ENCODE data around the gene NOXO1. TPM values are rescaled to one million over a fixed set of nuclear protein-coding genes. Genes with fewer than 3 reads are reported as not detected.

NOXO1 gene
- total and polyA plus RNA-seq, 9 of the 15 experiments (the other 6 are each of a cell fraction or from before 2014, with no cell fraction given) = not detected

DNA sequence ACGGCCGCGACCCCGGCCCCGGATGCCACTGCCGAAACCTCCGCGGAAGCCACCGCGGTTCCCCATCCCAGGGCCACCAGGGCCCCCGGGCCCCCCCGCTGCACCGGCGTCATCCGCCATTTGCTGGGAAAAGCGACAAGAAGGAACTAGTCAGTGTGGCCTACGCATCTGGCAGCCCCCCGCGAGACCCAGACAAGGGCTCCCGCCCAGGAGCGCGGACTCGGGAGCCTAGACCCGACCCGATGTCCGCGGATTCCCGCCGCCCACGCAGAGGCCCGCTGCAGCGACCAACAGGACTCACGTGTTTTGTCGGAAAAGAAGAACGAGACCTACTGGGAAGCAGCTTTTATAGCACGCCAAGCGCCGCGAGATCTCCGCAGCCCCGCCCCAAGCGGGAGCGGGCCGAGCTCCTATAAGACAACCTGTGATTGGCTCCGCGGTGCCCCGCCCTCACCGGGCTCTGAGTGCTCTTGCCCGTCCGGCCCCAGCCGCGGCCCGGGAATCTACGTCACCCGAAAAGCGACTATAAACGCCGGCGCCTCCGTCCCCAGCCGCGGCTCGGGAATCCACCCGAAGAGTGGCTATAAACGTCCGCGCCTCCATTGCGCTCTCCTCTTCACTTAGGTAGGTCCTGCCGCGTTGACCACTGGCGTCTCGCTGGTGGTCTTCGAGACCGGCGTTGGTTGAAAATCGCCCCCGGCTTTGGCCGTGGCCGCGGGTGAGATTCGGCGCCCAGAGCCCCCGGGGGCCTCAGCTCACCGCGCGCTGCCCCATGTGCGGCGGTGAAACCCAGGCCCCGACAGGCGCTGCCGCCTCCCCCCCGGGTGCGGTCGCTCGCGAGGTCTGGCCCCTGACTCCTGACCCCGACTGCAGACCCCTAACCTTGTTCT is 16.5 kb downstream of the NOXO1 start, which contains the start of gene RPS2 (continued):
- TF ChIP-seq, protein P1, sequence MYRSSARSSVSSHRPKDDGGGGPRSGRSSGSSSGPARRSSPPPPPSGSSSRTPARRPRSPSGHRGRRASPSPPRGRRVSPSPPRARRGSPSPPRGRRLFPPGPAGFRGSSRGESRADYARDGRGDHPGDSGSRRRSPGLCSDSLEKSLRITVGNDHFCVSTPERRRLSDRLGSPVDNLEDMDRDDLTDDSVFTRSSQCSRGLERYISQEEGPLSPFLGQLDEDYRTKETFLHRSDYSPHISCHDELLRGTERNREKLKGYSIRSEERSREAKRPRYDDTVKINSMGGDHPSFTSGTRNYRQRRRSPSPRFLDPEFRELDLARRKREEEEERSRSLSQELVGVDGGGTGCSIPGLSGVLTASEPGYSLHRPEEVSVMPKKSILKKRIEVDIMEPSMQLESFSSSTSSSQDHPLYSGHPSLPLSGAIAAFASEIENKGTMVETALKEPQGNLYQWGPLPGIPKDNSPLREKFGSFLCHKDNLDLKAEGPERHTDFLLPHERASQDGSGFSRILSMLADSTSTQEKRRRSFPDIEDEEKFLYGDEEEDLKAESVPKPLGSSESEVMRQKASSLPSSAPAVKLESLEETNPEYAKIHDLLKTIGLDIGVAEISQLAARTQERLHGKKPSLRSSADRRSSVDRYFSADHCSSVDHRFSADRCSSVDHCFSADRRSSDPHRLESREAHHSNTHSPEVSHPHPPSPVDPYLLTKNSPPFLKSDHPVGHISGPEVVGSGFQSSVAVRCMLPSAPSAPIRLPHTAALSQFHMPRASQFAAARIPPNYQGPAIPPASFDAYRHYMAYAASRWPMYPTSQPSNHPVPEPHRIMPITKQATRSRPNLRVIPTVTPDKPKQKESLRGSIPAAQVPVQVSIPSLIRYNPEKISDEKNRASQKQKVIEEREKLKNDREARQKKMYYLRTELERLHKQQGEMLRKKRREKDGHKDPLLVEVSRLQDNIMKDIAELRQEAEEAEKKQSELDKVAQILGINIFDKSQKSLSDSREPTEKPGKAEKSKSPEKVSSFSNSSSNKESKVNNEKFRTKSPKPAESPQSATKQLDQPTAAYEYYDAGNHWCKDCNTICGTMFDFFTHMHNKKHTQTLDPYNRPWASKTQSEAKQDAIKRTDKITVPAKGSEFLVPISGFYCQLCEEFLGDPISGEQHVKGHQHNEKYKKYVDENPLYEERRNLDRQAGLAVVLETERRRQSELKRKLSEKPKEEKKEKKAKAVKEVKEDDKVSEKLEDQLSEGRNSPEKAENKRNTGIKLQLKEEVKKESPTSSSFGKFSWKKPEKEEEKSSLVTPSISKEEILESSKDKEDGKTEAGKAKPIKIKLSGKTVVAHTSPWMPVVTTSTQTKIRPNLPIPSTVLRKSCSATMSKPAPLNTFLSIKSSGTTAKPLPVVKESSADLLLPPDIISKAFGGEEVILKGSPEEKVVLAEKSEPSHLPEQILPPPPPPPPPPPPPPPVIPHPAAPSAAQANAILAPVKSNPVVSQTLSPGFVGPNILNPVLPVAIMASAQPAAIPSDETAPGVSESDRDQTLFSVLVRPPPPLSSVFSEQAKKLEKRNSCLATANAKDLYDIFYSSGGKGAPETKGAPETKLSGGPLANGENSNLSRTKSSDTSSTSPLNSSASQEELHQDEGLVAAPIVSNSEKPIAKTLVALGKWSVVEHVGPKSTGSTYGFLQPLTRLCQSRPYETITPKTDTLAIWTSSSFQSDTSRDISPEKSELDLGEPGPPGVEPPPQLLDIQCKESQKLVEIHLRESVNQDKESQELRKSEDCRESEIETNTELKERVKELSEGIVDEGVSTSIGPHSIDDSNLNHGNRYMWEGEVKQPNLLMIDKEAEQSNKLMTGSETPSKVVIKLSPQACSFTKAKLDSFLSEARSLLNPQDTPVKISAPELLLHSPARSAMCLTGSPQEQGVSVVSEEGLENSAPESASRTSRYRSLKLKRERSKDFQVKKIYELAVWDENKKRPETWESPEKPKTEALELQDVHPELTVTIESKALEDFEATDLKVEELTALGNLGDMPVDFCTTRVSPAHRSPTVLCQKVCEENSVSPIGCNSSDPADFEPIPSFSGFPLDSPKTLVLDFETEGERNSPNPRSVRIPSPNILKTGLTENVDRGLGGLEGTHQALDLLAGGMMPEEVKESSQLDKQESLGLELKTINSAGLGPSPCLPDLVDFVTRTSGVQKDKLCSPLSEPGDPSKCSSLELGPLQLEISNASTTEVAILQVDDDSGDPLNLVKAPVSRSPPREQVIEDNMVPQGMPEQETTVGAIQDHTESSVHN (IDR thresholded peaks at IDR 0.05; ENCODE audit: borderline replicate concordance in 1 of 2, low read depth in 1 of 2) = peak in 1 of 2 experiments; percentile 55; a peak in 1 of 4 replicates
- TF ChIP-seq SLC30A9 (CRISPR knock-in tag; IDR thresholded peaks at IDR 0.05) = no peak
- TF ChIP-seq ZNF384 (IDR thresholded peaks at IDR 0.05; ENCODE audit: low read depth, low read length) = no peak
- peak; percentile 93 for TF ChIP-seq RBM25 (IDR thresholded peaks at IDR 0.05; ENCODE audit: low read depth, low read length, severe bottlenecking)
- TF ChIP-seq CHD1 (IDR thresholded peaks at IDR 0.05; ENCODE audit: low read length) = no peak
- TF ChIP-seq, protein P2, sequence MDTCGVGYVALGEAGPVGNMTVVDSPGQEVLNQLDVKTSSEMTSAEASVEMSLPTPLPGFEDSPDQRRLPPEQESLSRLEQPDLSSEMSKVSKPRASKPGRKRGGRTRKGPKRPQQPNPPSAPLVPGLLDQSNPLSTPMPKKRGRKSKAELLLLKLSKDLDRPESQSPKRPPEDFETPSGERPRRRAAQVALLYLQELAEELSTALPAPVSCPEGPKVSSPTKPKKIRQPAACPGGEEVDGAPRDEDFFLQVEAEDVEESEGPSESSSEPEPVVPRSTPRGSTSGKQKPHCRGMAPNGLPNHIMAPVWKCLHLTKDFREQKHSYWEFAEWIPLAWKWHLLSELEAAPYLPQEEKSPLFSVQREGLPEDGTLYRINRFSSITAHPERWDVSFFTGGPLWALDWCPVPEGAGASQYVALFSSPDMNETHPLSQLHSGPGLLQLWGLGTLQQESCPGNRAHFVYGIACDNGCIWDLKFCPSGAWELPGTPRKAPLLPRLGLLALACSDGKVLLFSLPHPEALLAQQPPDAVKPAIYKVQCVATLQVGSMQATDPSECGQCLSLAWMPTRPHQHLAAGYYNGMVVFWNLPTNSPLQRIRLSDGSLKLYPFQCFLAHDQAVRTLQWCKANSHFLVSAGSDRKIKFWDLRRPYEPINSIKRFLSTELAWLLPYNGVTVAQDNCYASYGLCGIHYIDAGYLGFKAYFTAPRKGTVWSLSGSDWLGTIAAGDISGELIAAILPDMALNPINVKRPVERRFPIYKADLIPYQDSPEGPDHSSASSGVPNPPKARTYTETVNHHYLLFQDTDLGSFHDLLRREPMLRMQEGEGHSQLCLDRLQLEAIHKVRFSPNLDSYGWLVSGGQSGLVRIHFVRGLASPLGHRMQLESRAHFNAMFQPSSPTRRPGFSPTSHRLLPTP (IDR thresholded peaks at IDR 0.05; ENCODE audit: borderline replicate concordance, extremely low read depth, insufficient read length) = no peak
- TF ChIP-seq, protein P3, sequence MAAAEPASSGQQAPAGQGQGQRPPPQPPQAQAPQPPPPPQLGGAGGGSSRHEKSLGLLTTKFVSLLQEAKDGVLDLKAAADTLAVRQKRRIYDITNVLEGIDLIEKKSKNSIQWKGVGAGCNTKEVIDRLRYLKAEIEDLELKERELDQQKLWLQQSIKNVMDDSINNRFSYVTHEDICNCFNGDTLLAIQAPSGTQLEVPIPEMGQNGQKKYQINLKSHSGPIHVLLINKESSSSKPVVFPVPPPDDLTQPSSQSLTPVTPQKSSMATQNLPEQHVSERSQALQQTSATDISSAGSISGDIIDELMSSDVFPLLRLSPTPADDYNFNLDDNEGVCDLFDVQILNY (CRISPR knock-in tag; IDR thresholded peaks at IDR 0.05) = no peak
- TF ChIP-seq RAD21 (CRISPR knock-in tag; conservative IDR thresholded peaks at IDR 0.05 in 1 of 2, IDR thresholded peaks at IDR 0.05 in 1 of 2) = no peak
- TF ChIP-seq ATF7 (IDR thresholded peaks at IDR 0.05) = peak; percentile 88
- TF ChIP-seq, protein P4, sequence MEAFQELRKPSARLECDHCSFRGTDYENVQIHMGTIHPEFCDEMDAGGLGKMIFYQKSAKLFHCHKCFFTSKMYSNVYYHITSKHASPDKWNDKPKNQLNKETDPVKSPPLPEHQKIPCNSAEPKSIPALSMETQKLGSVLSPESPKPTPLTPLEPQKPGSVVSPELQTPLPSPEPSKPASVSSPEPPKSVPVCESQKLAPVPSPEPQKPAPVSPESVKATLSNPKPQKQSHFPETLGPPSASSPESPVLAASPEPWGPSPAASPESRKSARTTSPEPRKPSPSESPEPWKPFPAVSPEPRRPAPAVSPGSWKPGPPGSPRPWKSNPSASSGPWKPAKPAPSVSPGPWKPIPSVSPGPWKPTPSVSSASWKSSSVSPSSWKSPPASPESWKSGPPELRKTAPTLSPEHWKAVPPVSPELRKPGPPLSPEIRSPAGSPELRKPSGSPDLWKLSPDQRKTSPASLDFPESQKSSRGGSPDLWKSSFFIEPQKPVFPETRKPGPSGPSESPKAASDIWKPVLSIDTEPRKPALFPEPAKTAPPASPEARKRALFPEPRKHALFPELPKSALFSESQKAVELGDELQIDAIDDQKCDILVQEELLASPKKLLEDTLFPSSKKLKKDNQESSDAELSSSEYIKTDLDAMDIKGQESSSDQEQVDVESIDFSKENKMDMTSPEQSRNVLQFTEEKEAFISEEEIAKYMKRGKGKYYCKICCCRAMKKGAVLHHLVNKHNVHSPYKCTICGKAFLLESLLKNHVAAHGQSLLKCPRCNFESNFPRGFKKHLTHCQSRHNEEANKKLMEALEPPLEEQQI (IDR thresholded peaks at IDR 0.05) = no peak

All from K562 (cell line).